Measurements from ENCODE around the gene EYA2.

EYA2 gene

DNA sequence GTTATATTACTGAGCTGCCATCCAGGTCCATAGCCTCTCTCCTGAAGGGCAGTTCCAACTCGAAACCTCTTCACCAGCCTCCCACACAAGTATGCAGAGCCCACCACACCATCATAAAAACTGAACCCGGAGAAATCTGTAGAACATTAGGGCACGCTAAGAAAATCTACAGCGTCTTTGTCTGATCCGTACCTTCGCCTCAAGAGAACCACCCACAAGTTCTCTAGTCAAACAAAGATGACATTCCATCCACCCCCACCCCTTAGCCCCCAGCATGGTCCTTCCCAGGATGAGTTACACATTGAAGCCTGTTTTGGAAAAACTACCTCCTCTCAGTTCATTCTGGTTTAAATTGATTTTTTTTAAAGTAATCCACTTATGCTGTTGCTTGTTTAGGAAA lies 242.1 kb downstream of the EYA2 start:
- no peak overlapping the region for H3K27ac ChIP-seq
- H3K4me3 ChIP-seq (IDR thresholded peaks at IDR 0.05; ENCODE audit: insufficient read depth, low read depth, low read length), result no peak overlapping the region
- no peaks in the 10 kb centered on the region; the same call in 1 of the 2 replicates for H3K36me3 ChIP-seq (ENCODE audit: insufficient read depth)
- no peak overlapping the region for H2AFZ ChIP-seq (ENCODE audit: low read depth)
- H4K20me1 ChIP-seq (ENCODE audit: insufficient read depth), result no peaks in the 10 kb centered on the region
- TF ChIP-seq, protein P1, sequence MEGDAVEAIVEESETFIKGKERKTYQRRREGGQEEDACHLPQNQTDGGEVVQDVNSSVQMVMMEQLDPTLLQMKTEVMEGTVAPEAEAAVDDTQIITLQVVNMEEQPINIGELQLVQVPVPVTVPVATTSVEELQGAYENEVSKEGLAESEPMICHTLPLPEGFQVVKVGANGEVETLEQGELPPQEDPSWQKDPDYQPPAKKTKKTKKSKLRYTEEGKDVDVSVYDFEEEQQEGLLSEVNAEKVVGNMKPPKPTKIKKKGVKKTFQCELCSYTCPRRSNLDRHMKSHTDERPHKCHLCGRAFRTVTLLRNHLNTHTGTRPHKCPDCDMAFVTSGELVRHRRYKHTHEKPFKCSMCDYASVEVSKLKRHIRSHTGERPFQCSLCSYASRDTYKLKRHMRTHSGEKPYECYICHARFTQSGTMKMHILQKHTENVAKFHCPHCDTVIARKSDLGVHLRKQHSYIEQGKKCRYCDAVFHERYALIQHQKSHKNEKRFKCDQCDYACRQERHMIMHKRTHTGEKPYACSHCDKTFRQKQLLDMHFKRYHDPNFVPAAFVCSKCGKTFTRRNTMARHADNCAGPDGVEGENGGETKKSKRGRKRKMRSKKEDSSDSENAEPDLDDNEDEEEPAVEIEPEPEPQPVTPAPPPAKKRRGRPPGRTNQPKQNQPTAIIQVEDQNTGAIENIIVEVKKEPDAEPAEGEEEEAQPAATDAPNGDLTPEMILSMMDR (conservative IDR thresholded peaks at IDR 0.05; ENCODE audit: low read depth, low read length), result no peak
- no peaks in the 10 kb centered on the region for H3K27me3 ChIP-seq (ENCODE audit: insufficient read depth, low read depth)
- no peaks in the 10 kb centered on the region for H3K4me1 ChIP-seq (ENCODE audit: low read depth, poor library complexity, severe bottlenecking)
- H3K79me2 ChIP-seq (ENCODE audit: insufficient read depth, low read depth), result no peaks in the 10 kb centered on the region
- H3K4me2 ChIP-seq, result no peak overlapping the region
- H3K9ac ChIP-seq, result no peak overlapping the region

DNA sequence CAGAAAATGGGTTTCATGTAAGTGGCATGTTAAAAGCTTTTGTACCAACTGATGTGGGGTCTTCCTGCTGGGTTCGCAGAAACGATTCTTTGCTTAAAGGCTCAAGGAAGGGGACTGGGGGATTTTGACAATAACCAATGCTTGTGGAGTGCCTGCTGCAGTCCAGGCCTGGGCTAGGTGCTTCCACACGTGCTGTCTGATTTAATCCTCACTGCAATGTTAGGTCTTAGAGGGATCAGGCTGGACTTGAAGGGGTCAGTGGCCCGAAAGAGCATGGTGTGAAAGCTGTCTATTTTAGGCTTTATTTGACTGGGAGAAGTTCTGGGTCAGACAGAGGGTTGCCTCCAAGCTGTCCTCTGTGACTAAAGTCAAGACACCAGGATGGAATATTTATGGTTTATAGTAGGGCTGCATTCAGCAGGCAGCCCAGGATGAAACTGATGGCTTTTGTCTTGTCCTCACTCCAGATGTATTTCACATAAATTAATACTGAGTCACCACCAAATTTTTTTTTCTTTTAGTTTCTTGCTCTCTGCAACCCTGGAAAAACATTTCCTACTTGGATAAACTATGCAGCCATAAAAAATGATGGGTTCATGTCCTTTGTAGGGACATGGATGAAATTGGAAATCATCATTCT lies 242.7 kb downstream of the EYA2 start:
- H4K20me1 ChIP-seq (ENCODE audit: insufficient read depth), result no peaks in the 10 kb centered on the region
- no peaks in the 10 kb centered on the region for H3K27me3 ChIP-seq (ENCODE audit: insufficient read depth, low read depth)
- no peak overlapping the region for H3K9ac ChIP-seq
- no peaks in the 10 kb centered on the region for H3K4me1 ChIP-seq (ENCODE audit: low read depth, poor library complexity, severe bottlenecking)
- TF ChIP-seq, protein P1 (conservative IDR thresholded peaks at IDR 0.05; ENCODE audit: low read depth, low read length), result no peak
- no peaks in the 10 kb centered on the region; the same call in 1 of the 2 replicates for H3K36me3 ChIP-seq (ENCODE audit: insufficient read depth)
- no peaks in the 10 kb centered on the region for H3K79me2 ChIP-seq (ENCODE audit: insufficient read depth, low read depth)
- no peak overlapping the region for H3K4me3 ChIP-seq (IDR thresholded peaks at IDR 0.05; ENCODE audit: insufficient read depth, low read depth, low read length)
- H2AFZ ChIP-seq (ENCODE audit: low read depth), result no peak overlapping the region
- H3K27ac ChIP-seq, result no peak overlapping the region
- no peak overlapping the region for H3K4me2 ChIP-seq

DNA sequence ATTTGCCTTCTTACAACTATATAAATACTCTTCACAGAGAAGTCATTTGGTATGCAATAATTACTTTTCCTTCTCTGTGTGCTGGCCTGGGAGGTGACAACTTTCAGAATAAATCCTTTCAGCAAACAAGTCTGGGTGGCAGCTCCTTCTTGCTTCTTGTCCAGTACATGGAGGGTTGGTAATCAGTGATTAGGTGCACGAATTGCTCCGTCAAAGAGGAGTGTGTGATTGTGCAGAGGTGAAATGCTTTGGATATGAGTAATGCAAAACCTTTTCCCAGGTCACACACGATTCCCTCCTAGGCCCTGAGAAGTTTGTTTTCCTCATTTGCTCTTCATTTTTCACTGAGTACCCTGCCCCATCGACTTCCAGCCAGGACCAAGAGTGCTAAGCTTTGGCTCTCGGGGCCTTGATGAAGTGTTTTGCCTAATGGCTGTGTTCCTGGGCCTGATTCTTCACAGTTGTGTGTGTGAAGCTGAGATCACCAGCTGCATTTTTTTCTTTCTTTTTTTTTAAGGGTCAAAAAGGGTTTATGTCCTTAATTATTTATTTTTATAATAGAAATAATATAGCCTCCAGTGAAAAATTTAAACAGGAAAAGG lies 245.4 kb downstream of the EYA2 start:
- H3K4me3 ChIP-seq (IDR thresholded peaks at IDR 0.05; ENCODE audit: insufficient read depth, low read depth, low read length), result no peak overlapping the region
- no peak overlapping the region for H2AFZ ChIP-seq (ENCODE audit: low read depth)
- no peaks in the 10 kb centered on the region for H3K79me2 ChIP-seq (ENCODE audit: insufficient read depth, low read depth)
- TF ChIP-seq, protein P1 (conservative IDR thresholded peaks at IDR 0.05; ENCODE audit: low read depth, low read length), result no peak
- H3K27ac ChIP-seq, result no peak overlapping the region
- H4K20me1 ChIP-seq (ENCODE audit: insufficient read depth), result no peaks in the 10 kb centered on the region
- H3K4me2 ChIP-seq, result no peak overlapping the region
- H3K27me3 ChIP-seq (ENCODE audit: insufficient read depth, low read depth), result no peaks in the 10 kb centered on the region
- H3K36me3 ChIP-seq (ENCODE audit: insufficient read depth), result no peaks in the 10 kb centered on the region; the same call in 1 of the 2 replicates
- H3K4me1 ChIP-seq (ENCODE audit: low read depth, poor library complexity, severe bottlenecking), result no peaks in the 10 kb centered on the region
- H3K9ac ChIP-seq, result no peak overlapping the region

DNA sequence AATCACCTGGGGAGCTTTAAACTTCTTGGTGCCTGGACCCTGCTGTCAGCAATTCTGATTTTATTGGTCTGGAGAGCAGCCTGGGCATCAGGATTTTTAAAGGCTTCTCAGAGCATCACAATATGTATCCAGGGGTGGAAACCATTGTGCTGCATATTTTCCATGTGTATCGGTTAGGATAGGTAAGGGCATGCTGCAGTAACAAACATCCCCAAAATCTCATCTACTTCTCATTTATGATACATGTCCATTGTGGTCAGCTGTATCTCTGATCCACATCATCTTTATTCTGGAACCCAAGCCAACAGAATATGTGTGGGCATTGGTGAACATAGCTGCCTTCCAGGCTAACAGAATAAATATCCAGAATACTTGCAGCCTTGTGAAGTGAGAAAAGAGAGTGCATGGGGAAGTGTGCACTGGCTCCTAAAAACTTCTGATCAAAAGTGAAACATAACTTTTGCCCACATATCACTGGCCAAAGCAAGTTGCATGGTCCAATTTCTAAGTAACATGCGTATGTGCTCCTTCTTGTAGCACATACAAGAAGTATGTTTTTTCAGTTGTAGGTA lies 246.8 kb downstream of the EYA2 start:
- Histone ChIP-seq H3K9ac (no peak overlapping the region), H3K4me3 (IDR thresholded peaks at IDR 0.05; ENCODE audit: insufficient read depth, low read depth, low read length) (no peak overlapping the region), H3K36me3 (ENCODE audit: insufficient read depth) (no peaks in the 10 kb centered on the region; the same call in 1 of the 2 replicates), H2AFZ (ENCODE audit: low read depth) (no peak overlapping the region), H3K4me2 (no peak overlapping the region), H4K20me1 (ENCODE audit: insufficient read depth) (no peaks in the 10 kb centered on the region), H3K79me2 (ENCODE audit: insufficient read depth, low read depth) (no peaks in the 10 kb centered on the region), H3K27ac (no peak overlapping the region), H3K4me1 (ENCODE audit: low read depth, poor library complexity, severe bottlenecking) (no peaks in the 10 kb centered on the region), H3K27me3 (ENCODE audit: insufficient read depth, low read depth) (no peaks in the 10 kb centered on the region)
- TF ChIP-seq, protein P1 (conservative IDR thresholded peaks at IDR 0.05; ENCODE audit: low read depth, low read length), result no peak

Measured in KMS-11 (cell line).